NCI-H446 (cell line): ENCODE results near the gene MAGI1.
A peak's percentile ranks its signal among the peaks of the same experiment; 100 is the strongest.
"Not testable (repeated sequence)": the region's sequence is repeated elsewhere in the genome, so short reads cannot be mapped to it uniquely, and the experiment has no call there.

Experiments
- DNase-seq, 2 experiments: peaks; one replicate each; lab custom pipeline; 2025; lab: John Stamatoyannopoulos, UW

Gene MAGI1

DNA sequence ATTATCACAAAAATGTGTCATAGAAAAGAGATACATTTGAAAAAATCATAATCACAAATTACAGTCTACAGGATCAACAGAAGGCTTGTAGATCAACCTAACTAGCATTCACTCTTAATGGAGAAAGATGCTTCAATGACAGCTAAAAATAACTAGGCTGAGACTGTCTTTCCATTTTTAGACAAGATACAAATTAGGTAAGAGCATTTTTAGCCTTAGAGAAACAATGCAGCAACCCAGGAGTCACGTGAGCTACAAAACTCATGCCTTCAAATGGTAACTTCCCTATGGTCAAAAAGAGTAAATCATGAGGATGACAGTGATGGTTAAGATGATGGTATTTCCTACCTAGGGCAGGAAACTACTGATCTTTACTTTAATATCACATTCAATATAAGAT, 415.4 kb downstream of the MAGI1 start:
- no peak for DNase-seq

DNA sequence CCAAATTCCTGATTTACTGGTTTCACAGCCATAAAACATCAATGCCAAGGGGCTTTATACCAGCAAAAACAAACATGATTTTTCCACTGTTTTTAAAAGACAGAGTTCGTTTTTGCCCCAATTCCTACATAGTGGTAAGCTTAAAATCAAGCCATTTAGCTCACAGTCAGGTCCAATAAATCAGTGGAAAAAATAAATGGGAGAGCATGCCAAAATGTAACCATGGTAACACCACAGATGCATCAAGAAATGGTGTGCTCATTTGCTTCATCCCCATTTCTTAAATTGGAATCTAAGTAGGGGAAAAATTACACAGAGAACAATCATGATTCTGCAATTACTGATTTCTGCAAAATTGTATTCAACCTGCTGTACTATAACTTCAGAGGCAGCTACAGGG, 418.8 kb downstream of the MAGI1 start:
- DNase-seq, result peak in 1 of 2 experiments; percentile 5

DNA sequence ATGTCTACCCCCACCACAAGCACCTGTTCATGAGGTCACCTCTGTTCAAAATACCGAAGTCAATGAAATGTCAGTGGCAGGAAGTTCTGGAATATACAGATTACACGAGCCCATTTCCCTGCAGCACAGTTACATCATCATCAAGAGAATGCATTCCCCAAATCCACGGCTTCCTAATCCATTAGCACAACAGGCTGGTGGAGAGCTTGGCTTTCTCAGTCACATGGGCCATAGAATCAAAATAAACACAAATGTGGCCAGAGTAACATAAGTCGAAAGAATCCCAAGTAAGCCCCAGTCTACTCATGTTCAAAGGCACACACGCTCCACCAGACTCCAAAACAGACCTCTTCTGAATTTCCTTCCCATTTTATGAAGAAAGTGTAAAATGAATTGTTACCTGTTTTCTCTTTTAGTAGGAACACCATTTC, 419.3 kb downstream of the MAGI1 start:
- DNase-seq, result peak in 1 of 2 experiments; percentile 5

DNA sequence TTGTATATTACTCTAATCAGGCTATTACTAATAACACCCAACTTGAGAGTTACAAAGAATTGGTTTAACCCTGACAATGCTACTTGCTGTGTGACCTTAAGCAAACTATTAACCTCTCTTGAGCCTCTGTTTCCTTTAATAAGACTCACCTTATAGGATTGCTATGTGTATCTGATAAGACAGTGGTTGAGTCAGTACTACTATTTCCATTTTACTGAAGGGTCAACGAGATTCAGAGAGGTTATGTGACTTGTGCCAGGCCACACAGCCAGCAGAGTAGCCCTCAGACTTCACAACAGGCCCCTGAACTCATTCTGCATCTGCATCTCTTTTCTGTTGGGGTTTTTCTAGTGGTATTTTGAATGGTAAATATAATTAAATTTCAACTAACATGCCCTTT, 420.1 kb downstream of the MAGI1 start:
- DNase-seq, result no peak

DNA sequence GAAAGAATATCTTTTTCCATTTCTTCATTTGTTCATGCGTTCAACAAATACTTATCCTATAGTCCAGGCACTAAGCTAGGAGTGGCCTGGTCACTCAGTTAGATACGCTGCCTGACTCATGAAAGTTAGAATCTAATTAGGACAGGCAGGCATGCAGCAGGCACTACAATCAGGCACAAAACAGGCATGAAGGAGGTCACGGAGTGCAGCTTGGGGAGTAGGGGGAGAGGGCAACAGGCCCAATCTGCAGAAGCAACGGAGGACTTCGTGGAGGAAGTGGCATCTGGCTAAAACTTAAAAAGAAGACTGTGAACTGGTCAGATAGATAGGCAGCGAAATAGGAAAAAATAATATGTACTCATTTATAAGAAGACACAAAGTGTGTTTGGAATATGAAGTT, 420.9 kb downstream of the MAGI1 start:
- DNase-seq, result no peak

DNA sequence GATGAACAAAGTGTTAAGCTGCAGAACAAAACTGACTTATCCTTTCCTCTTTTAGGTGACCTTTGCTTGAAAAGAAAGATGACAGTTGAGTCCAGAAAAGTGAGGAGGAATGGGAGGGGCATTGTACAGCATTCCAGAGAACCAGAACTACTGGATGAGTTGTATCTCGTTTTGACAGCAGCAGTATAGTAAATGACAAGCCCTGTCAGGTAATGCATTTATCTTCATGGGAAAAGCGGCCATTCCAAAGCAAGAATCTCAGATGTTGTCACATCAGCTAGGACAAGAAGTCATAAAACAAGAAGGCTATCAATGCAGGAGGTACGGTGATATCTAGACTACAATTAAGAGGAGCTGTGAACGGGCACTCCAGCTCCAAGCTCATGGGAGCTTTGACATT, 421.5 kb downstream of the MAGI1 start:
- DNase-seq, result no peak

DNA sequence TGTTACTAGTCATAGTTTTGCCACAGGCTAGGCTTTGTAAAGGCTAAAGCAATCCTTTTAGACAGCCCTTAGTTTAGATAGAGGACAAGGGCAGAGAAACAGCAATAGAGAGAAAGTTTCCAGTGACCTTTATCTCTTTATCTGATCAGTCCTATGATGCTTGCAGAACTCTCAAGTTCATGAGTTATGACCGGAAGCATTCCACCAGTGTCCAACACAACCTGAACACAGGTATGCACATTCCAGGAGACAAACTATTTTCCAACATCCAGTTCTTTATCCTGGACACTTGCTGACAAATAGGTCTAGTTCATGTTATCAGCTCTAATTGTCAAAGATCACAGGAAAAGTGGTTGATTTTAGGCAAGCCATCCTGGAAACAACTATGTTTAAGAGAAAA, 422.2 kb downstream of the MAGI1 start:
- DNase-seq, result no peak

DNA sequence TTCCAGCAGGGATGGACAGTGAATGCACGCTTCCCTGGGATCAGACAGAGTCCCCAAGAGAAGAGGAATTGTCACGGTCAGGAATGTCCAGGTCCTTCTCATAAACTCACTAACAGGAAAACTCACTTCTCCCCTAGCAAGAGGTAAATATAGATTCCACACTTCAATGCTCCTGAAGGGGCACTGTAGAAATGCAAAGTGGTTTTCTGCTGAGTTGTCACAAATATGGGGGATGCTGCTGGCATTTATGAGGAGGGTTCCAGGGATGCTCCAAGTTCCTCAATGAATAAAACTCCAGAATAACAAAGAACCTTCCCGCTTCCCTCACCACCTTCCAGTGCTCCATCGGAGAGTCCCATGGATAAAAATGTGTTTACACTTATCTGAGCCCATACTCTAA, 423.4 kb downstream of the MAGI1 start:
- DNase-seq, result no peak

DNA sequence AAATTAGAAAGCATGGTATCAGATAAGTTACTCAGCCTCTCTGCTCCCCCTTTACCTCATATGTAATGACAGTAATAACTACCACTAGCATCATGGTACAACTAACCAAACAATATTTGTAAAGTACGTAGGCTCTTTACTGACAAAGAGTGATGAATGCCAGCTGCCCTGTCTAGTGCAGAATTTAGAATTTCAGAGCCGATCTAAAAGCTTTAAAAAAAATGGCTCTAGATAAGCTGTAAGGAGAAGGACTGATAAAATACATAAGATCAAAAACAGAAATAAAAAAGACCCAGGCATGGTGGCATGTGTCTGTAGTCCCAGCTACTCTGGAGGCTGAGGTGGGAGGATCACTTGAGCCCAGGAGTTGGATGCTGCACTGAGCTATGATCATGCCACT, 424.1 kb downstream of the MAGI1 start:
- no peak for DNase-seq

DNA sequence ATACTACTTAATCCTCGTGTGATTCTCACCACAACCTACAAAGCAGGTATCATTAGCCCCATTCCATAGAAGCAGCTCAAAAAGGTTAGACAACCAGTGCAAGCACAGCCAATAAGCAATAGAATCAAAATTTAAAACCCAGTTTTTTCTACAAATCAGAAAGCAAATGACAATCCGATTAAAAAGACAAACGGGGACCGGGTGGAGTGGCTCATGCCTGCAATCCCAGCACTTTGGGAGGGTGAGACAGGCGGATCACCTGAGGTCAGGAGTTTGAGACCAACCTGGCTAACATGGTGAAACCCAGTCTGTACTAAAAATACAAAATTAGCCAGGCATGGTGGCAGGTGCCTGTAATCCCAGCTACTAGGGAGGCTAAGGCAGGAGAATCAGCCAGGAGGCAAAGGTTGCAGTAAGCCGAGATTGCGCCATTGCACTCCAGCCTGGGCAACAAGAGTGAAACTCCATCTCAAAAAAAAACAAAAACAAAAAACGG, 430.7 kb downstream of the MAGI1 start:
- DNase-seq, result not testable (repeated sequence)

DNA sequence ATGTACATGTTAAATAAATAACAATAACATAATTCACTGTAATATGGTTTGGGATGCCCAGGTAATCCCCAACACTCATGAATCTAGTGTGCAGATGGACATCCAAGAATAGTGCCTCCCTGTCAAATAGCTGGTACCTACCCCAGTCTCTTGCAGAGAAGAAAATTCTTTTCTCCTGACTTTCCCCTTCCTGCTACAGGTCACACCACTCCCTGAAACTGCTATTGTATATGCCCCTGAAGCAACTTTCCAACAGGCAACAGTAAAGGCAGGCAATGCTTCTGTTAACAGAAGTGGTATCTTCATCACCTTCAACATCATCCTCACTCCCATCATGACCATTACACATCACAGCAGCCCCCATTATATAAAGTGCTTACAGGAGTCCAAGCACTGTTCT, 431.6 kb downstream of the MAGI1 start:
- no peak for DNase-seq

DNA sequence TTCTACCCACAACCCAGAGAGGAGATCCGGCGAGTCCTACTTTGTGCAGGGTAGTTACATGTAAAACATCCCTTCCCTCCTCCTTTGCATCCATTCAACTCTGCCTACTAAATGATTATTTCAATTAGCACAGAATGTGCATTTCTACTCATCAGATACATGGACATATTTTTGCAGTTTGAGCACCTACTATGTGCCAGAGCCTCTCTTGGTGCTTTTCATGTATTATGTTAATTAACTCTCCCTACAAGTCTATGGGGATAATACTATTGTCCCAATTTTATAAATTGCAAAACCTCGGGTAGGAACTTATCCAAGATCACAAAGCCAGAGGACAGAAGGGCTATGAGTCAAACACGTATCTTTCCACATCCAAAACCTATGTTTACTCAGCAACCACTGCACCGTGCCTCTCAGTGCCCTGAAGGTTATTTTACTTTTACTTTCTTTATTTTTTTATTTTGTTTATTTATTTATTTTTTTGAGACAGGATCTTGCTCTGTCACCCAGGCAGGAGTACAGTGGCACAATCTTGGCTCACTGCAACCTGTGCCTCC, 432.8 kb downstream of the MAGI1 start:
- DNase-seq, result no peak

DNA sequence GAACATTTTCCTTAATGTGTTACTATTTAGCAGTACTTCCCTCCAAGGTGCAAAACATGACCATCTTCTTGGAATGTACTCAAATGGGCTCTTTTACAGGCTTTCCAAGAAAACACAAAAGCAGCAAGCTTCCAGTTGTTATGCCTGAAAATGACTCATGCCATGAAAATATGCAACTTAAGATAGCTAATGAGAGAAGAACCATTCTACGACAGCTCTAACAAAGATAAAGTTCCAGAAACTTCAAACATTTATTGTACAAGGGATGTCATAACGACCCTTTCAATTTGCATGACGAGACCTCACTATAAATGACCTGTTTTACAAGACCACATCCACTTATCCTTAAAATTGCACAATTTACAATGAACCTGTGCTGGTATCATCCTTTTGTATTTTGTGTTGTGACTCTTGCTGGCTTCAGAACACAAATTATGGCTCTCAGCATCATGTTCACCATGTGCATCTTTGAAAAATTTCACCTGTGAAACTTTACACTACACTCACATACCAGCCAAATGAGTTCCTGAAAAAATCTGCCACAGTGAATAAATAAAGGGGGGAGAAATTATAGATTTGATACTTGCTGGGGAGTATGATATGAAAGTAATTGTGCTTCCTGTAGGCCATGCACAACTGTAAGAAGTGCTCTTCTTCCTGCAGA, 433.7 kb downstream of the MAGI1 start:
- peak in 1 of 2 experiments; percentile 8 for DNase-seq

DNA sequence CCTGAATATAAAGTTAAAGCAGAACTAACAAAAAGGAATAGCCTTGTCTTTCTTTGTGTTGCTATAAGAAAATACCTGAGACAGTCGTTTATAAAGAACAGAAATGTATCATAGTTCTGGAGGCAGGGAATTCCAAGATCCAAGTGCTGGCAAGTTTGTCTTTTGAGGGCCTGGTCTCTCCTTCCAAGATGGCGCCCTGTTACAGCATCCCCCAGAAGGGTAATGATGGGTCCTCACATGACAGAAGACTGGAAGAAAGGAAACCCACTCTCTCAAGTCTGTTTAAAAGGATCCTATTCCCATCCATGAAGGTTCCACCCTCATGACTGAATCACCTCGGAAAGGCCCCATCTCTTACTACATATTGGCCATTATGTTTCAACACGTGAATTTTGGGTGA, 435.1 kb downstream of the MAGI1 start:
- DNase-seq, result no peak

DNA sequence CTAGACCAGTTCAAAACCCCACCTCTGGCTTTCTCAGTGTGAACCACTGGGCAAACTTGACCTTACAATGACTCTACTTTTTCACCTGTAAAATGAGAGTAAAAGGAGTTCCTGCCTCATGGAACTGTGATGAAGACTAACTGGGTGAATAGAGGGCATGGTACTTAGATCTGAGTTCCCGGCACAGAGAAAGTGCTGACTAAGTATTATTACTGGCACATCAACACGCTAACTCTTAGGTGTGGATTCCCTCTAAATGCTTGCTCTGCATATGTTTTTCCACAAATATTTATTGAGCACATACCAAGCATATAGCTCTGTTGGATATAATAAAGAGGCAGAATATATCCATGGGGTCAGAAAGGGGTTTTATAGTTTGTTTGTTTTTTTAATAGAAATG, 437.8 kb downstream of the MAGI1 start:
- no peak for DNase-seq

DNA sequence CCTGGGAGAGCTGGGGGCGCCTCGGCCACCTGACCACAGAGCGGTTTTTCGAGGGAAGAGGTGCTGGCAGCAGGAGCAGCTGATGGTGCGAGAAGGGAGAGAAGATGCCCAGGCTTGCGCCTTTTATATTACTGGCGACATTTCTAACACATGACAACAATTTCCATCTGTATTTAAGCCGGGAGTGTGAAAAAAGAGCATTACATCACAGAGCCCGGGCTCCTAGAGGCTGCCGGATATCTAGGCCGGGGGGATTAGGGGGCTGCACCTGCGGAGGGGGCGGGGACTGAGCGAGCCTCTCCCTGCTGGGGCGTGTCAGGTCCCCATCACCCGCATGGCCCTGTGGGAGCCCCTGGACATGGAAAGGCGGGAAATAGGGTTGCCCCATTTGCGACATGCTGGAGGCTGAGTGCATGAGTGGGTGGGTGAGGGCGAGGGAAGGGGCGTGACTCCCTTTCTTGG, 440.7 kb downstream of the MAGI1 start:
- no peak for DNase-seq

DNA sequence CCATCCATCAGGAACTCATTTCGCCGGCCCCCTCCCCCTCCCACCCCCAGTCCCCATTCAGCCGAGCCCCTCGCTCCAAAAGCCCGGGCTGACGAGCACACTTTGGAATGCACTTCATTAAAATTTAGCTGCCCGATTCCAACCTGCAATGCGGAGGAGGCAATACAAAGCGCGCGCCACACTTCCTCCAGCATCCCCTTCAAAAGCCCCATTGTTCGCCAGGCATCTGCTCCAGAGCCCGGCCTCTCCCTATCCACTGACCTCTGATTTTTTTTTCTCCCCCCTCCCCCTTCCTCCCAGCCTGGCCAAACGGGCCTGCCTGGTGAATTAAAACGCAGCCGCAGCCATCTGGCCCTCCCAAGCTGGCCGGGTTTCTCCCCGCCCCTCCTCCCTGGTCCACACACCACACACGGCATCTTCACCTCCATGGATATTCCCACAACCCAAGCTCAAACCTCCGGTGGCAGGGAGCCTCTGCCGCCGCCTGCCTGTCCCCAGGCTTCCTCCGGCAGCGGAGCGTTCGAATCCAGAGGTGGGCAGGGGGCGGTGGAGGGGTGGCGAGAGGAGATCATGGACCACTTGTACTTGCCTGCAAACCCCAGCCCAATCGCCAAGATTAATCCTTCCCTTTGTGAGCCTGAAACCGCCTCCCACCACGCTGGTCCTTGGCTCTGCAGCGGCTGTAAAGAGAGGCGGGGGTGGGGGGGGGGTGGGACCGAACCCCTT, 441.3 kb downstream of the MAGI1 start:
- peak; percentile 40 to 79 for DNase-seq

DNA sequence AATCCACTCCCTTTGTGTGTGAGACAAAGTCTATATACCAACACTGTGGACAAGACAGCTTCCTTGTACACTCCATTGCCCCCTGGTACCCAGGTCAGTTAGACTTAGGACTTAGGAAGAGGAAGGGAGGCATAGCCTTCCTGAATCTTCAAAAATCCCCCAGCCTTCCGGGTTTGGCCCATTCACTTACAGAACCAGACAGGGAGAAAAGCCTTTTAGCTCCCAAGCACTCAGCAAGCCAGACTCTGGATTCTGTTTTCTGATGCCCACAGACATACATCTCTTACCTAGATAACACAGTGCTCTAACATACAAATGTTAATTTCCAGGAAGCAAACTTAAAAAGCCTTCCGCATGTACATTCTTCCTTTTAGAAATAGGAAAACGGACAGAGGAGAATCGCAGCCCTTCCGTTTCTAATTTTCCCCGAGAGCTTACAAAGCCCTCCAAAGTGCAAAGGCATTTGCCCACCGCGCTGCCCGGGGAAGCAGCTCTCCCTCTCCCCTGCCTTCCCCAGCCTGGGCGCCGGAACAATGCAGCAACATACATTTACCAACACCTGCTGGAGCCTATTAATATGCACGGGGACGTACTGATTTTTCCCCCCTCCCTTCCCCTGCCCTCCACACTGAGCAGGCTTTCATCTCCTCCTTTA, 442.0 kb downstream of the MAGI1 start:
- no peak for DNase-seq

DNA sequence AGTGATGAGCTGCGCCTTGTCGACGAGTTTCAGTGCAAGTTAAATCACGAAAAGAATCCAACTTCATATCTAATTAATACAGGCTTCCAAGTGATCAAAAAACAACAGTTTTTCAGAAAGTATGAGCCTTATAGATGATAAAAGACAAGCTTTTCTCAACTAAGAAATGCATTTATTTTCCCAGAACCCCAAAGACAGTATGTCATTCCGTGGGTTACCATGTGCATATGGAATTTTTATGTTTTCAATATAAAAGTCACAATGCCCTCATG, 442.8 kb downstream of the MAGI1 start:
- no peak for DNase-seq

DNA sequence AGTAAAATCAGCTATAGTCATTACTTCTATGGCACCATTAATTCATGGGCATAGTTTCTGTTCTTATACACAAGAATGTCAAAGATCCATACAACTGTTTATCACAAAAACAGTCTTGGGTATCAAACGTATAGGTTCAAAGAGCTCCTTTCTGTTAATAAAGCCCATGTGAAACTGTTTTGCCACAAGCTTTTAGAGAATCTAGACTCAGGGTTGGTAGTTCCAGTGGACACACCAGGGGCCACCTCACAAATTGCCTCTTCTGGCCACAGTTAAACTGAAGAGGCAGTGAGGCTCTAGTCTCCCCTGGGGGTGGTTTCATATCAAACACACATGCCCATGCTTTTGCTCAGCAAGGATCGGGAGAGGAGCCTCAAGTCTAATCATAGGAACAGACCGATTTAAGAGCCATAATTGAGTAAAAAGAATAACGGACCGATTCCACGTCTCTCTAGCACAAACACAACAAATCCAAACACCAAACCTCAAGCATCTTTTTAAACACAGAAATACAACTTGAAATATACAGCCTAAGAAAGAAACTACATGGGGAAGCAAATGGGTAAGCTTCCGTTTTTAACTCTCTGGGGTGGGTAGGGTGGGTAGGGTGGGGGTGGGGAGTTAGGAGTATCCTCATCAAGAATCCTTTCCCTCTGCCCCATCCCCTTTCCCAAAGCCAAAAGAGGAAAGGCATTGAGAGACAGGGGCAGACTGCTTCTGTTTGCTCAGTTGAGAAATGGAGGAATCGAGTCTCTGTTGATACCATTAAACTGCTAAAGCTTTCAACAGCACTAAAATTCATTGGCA, 443.3 kb downstream of the MAGI1 start:
- peak in 1 of 2 experiments; percentile 29 for DNase-seq

DNA sequence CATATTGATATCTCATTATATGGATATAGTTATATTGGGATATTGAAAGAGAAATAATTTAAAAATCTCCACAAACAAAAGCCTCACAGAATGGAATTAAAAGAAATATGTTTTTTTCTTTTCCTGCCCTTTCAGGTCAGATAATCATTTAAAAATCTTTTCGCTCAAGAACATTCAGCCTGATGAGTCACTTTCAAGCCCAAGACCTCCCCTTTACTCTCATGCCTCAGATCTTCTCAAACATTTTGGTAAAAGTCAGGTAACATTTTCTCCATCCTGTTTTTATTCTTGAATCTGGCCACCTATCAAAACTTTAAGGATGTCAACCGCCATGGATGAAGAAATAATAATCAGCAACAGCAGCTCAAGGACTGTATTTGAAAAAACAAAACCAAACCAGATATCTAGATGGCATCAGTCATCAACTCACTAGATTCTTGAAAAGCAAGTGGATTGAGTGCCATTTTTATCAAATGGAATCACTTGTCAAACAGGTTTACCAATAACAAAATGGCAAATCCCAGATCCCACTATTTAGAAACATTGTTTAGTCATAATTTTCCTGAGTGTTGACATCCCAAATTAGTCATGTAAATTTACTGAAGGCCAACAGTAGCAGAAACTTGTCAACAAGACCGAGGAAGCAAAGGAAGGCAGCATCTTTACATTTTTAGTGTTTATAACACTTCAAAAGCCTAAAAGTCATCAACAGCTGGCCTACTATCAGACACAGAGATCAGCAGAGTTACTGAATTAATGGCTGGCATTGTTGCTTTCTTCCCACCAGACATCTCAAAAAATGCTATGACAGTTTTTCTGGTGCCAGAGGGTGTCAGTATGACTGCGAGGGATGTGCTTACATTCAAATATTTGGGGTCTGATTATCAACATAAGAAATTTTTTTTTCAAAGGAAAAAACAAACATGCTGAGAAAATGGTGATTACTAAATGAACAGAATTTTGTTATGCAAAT, 444.7 kb downstream of the MAGI1 start:
- DNase-seq, result peak in 1 of 2 experiments; percentile 16
